C4-2B (cell line): ENCODE results near the gene RPP14.

ENCODE experiments used
- ZFX ChIP-seq: fragments of 450-650 bp; IDR thresholded peaks from 2 replicates; pipeline ENCODE4 v1.6.1; 2017
- TF ChIP-seq, protein P1 (sequence below): fragments of 450-650 bp; conservative IDR thresholded peaks from 2 replicates; pipeline ENCODE4 v1.5.1; 2017; ENCODE audit warnings: mild to moderate bottlenecking

GRCh38 chr3:58296843-58297242 lies 9.2 kb upstream of the RPP14 start:
- TF ChIP-seq, protein P1, sequence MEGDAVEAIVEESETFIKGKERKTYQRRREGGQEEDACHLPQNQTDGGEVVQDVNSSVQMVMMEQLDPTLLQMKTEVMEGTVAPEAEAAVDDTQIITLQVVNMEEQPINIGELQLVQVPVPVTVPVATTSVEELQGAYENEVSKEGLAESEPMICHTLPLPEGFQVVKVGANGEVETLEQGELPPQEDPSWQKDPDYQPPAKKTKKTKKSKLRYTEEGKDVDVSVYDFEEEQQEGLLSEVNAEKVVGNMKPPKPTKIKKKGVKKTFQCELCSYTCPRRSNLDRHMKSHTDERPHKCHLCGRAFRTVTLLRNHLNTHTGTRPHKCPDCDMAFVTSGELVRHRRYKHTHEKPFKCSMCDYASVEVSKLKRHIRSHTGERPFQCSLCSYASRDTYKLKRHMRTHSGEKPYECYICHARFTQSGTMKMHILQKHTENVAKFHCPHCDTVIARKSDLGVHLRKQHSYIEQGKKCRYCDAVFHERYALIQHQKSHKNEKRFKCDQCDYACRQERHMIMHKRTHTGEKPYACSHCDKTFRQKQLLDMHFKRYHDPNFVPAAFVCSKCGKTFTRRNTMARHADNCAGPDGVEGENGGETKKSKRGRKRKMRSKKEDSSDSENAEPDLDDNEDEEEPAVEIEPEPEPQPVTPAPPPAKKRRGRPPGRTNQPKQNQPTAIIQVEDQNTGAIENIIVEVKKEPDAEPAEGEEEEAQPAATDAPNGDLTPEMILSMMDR, result no peak
- no peak for TF ChIP-seq ZFX
